ENCODE measurements around the gene SMC2. TPM values are rescaled to one million over a fixed set of nuclear protein-coding genes. Genes with fewer than 3 reads are reported as not detected.

SMC2 gene
- total RNA-seq, 4 donors from 2014 or later, result 2.5 to 6.2 (median 4.6) TPM

- DNase-seq (no peak), ATAC-seq (no peak)
- Histone ChIP-seq H3K27me3 (no peaks in the 10 kb centered on the region), H3K4me1 (peaks cover 0 to 7% of the 10 kb centered on the region in 2 donors), H3K9me3 (no peaks in the 10 kb centered on the region), H3K27ac (no peak overlapping the region), H3K36me3 (no peaks in the 10 kb centered on the region), H3K4me3 (no peak overlapping the region)
- intact Hi-C loops (cut with DNase I; ENCODE audit: low total_unique reads), result no loop called here
- TF ChIP-seq CTCF (IDR thresholded peaks at IDR 0.05 in 4 of 5, conservative IDR thresholded peaks at IDR 0.05 in 1 of 5) (no peak), POLR2A (IDR thresholded peaks at IDR 0.05) (no peak)
- in situ Hi-C loops (cut with MboI; ENCODE audit: low sequenced_read_pairs in 4 of 4), result no loop called here
Measured at GRCh38 chr9:104073098-104073769, 20.9 kb upstream of the SMC2 start.

- peaks cover 0 to 7% of the 10 kb centered on the region in 2 donors for H3K4me1 ChIP-seq
- no peak overlapping the region for H3K4me3 ChIP-seq
- no peaks in the 10 kb centered on the region for H3K36me3 ChIP-seq
- H3K27ac ChIP-seq, result no peak overlapping the region
- TF ChIP-seq POLR2A (IDR thresholded peaks at IDR 0.05) (no peak), CTCF (IDR thresholded peaks at IDR 0.05 in 4 of 5, conservative IDR thresholded peaks at IDR 0.05 in 1 of 5) (no peak)
- in situ Hi-C loops (cut with MboI; ENCODE audit: low sequenced_read_pairs in 4 of 4), result no loop called here
- no peaks in the 10 kb centered on the region for H3K27me3 ChIP-seq
- intact Hi-C loops (cut with DNase I; ENCODE audit: low total_unique reads), result no loop called here
- DNase-seq, result no peak
- ATAC-seq, result no peak
- no peaks in the 10 kb centered on the region for H3K9me3 ChIP-seq
Measured at GRCh38 chr9:104073770-104074133, 20.4 kb upstream of the SMC2 start.

- H3K27ac ChIP-seq, result no peak overlapping the region
- intact Hi-C loops (cut with DNase I; ENCODE audit: low total_unique reads), result no loop called here
- DNase-seq, result no peak
- TF ChIP-seq POLR2A (IDR thresholded peaks at IDR 0.05), result no peak
- TF ChIP-seq CTCF (IDR thresholded peaks at IDR 0.05 in 4 of 5, conservative IDR thresholded peaks at IDR 0.05 in 1 of 5), result no peak
- no peaks in the 10 kb centered on the region for H3K36me3 ChIP-seq
- no peaks in the 10 kb centered on the region for H3K27me3 ChIP-seq
- H3K4me3 ChIP-seq, result no peak overlapping the region
- H3K9me3 ChIP-seq, result no peaks in the 10 kb centered on the region
- in situ Hi-C loops (cut with MboI; ENCODE audit: low sequenced_read_pairs in 4 of 4), result no loop called here
- no peak for ATAC-seq
- H3K4me1 ChIP-seq, result peaks cover 0 to 7% of the 10 kb centered on the region in 2 donors
Measured at GRCh38 chr9:104074876-104075275, 19.2 kb upstream of the SMC2 start.

GRCh38 chr9:104075801-104076753 is 18.0 kb upstream of the SMC2 start:
- in situ Hi-C loops (cut with MboI; ENCODE audit: low sequenced_read_pairs in 4 of 4) (no loop called here), intact Hi-C loops (cut with DNase I; ENCODE audit: low total_unique reads) (no loop called here)
- no peaks in the 10 kb centered on the region for H3K36me3 ChIP-seq
- peaks cover 0 to 7% of the 10 kb centered on the region in 2 donors for H3K4me1 ChIP-seq
- no peaks in the 10 kb centered on the region for H3K9me3 ChIP-seq
- no peak for ATAC-seq
- TF ChIP-seq POLR2A (IDR thresholded peaks at IDR 0.05) (no peak), CTCF (IDR thresholded peaks at IDR 0.05 in 4 of 5, conservative IDR thresholded peaks at IDR 0.05 in 1 of 5) (no peak)
- H3K4me3 ChIP-seq, result no peak overlapping the region
- no peak for DNase-seq
- no peak overlapping the region for H3K27ac ChIP-seq
- H3K27me3 ChIP-seq, result no peaks in the 10 kb centered on the region
